Endodermal cell (in vitro differentiated cells): ENCODE measurements around the gene STON2. TPM values are rescaled to one million over a fixed set of nuclear protein-coding genes. Genes with fewer than 3 reads are reported as not detected.
A peak's percentile ranks its signal among the peaks of the same experiment; 100 is the strongest.

Experiments used
- DNase-seq: peaks from one replicate; pipeline ENCODE4 v3.0.0-alpha.2; 2017
- H3K27ac ChIP-seq: 2 replicates; pipeline ENCODE4 v1.5.1; 2013; ENCODE audit warnings: mild to moderate bottlenecking, low read depth, low read length, moderate library complexity
- H3K27me3 ChIP-seq: 2 replicates; pipeline ENCODE4 v1.6.1; 2013; ENCODE audit warnings: mild to moderate bottlenecking, low read length, moderate library complexity; ENCODE audit not compliant: insufficient read depth, control insufficient read depth, poor library complexity, severe bottlenecking
- H3K36me3 ChIP-seq: 2 replicates; pipeline ENCODE4 v1.7.0; 2013; ENCODE audit warnings: mild to moderate bottlenecking, low read length, moderate library complexity; ENCODE audit not compliant: control insufficient read depth, insufficient read depth
- H3K4me1 ChIP-seq: one replicate; pipeline ENCODE4 v1.7.0; 2013; ENCODE audit warnings: low read length; ENCODE audit not compliant: control insufficient read depth, insufficient read depth
- H3K4me3 ChIP-seq: 2 replicates; pipeline ENCODE4 v1.5.1; 2013; ENCODE audit warnings: mild to moderate bottlenecking, low read length, moderate library complexity
- H3K9ac ChIP-seq: 2 replicates; pipeline ENCODE4 v1.6.1; 2013; ENCODE audit warnings: mild to moderate bottlenecking, low read length, moderate library complexity; ENCODE audit not compliant: poor library complexity, severe bottlenecking; ENCODE audit errors: extremely low read depth
- H3K9me3 ChIP-seq: 2 replicates; pipeline ENCODE4 v1.6.1; 2013; ENCODE audit warnings: mild to moderate bottlenecking, low read length, moderate library complexity; ENCODE audit not compliant: control insufficient read depth
- H3K27ac Mint-ChIP-seq: 2 replicates; pipeline ENCODE4 v1.8.0; 2020; ENCODE audit warnings: mixed read lengths
- H3K27me3 Mint-ChIP-seq: 2 replicates; pipeline ENCODE4 v1.8.0; 2021; ENCODE audit warnings: mild to moderate bottlenecking, mixed read lengths; ENCODE audit not compliant: insufficient read depth
- H3K36me3 Mint-ChIP-seq: 2 replicates; pipeline ENCODE4 v1.8.0; 2020; ENCODE audit warnings: low read depth, mixed read lengths
- H3K4me1 Mint-ChIP-seq: 2 replicates; pipeline ENCODE4 v1.8.0; 2020; ENCODE audit warnings: mixed read lengths
- H3K4me3 Mint-ChIP-seq: 2 replicates; pipeline ENCODE4 v1.8.0; 2020; ENCODE audit warnings: mild to moderate bottlenecking, moderate library complexity, mixed read lengths
- H3K9me3 Mint-ChIP-seq: 2 replicates; pipeline ENCODE4 v1.8.0; 2020; ENCODE audit warnings: mild to moderate bottlenecking, mixed read lengths
- whole genome bisulfite sequencing, 2 experiments: methylation state at CpG; one replicate each; pipeline versions ENCODE4 v1.1.5 to v1.1.7; 2013; ENCODE audit warnings: missing lambda C conversion rate in 2 of 2, mixed read lengths in 1 of 2; ENCODE audit not compliant: insufficient coverage in 1 of 2, insufficient read length in 1 of 2; 5-methylcytosine and 5-hydroxymethylcytosine counted together
- total RNA-seq, 2 donors: library from RNA; stranded (reverse); fragmentation: NEBNext Ultra II Directional in 1 of 2; extraction: Animal tissue kit (Norgen Biotek cat#: 25700) in 1 of 2; gene quantifications; 2 replicates in 1 of 2; 3 replicates in 1 of 2; pipeline ENCODE4 v1.2.1, GENCODE V29; 2021
- TF ChIP-seq, protein P1 (sequence below): fragments of 200-600 bp; sonication (generic); conservative IDR thresholded peaks from 2 replicates; pipeline ENCODE4 v1.5.0; 2021; ENCODE audit warnings: antibody characterized with exemption, mild to moderate bottlenecking

Gene STON2
- total RNA-seq, 2 donors from 2014 or later: 37.2 to 43.9 TPM

DNA sequence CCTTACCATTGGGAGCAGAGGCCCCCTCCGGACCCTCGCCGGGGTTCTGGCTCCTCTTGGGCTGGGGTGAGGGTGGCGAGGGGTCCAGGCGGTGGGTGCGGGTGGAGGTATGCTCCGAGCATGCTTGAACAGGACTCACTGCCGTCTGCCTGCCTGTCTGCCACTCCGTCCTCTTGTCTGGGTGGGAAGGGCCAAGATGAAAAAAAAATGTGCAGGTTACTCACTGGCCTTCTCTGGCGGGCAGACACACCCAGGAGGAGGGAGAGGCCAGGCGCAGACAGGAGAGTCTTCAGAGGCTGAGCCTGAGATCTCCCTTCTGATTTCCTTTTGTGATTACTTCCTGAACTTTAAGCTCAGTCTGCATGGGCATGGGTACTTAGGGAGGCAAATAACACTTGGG lies 76.1 kb downstream of the STON2 start:
- 0 to 11% methylated on average over 2 to 11 of the region's 11 CpGs for WGBS, 2 experiments
- no peaks in the 10 kb centered on the region for H3K27me3 Mint-ChIP-seq
- no peaks in the 10 kb centered on the region for H3K27me3 ChIP-seq
- H3K9me3 ChIP-seq: peaks cover 9% of the 10 kb centered on the region
- TF ChIP-seq, protein P1, sequence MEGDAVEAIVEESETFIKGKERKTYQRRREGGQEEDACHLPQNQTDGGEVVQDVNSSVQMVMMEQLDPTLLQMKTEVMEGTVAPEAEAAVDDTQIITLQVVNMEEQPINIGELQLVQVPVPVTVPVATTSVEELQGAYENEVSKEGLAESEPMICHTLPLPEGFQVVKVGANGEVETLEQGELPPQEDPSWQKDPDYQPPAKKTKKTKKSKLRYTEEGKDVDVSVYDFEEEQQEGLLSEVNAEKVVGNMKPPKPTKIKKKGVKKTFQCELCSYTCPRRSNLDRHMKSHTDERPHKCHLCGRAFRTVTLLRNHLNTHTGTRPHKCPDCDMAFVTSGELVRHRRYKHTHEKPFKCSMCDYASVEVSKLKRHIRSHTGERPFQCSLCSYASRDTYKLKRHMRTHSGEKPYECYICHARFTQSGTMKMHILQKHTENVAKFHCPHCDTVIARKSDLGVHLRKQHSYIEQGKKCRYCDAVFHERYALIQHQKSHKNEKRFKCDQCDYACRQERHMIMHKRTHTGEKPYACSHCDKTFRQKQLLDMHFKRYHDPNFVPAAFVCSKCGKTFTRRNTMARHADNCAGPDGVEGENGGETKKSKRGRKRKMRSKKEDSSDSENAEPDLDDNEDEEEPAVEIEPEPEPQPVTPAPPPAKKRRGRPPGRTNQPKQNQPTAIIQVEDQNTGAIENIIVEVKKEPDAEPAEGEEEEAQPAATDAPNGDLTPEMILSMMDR: no peak
- H3K4me1 ChIP-seq: peaks cover 12% of the 10 kb centered on the region
- H3K4me1 Mint-ChIP-seq: peaks cover 60% of the 10 kb centered on the region
- H3K4me3 Mint-ChIP-seq: peak overlapping the region; percentile 71
- peak; percentile 88 for DNase-seq
- peak overlapping the region; percentile 87 for H3K4me3 ChIP-seq
- H3K27ac Mint-ChIP-seq: peak overlapping the region; percentile 63
- peak overlapping the region; percentile 85 for H3K27ac ChIP-seq
- H3K36me3 Mint-ChIP-seq: peaks cover 13% of the 10 kb centered on the region
- H3K36me3 ChIP-seq: no peaks in the 10 kb centered on the region
- H3K9ac ChIP-seq: peak overlapping the region; percentile 54
- peaks cover 2% of the 10 kb centered on the region for H3K9me3 Mint-ChIP-seq

DNA sequence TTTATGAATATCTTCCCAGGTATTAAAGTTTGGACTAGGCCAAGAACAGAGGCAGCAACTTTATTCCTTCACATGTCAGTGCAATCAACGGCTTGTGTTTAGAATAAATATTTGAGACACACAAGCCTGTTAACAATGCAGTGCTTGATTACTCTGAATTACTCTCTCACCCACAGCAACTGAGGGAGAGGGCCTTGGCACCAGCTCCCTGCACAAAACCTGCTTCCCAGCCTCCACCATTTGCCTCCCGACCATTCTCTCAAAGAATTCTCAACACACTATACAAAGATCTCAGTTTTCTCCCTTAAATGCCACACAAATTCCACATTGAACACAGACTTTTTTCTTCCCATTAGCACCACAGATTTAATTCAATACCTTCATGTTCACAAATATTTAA lies 77.0 kb downstream of the STON2 start:
- peak overlapping the region; percentile 87 for H3K4me3 ChIP-seq

DNA sequence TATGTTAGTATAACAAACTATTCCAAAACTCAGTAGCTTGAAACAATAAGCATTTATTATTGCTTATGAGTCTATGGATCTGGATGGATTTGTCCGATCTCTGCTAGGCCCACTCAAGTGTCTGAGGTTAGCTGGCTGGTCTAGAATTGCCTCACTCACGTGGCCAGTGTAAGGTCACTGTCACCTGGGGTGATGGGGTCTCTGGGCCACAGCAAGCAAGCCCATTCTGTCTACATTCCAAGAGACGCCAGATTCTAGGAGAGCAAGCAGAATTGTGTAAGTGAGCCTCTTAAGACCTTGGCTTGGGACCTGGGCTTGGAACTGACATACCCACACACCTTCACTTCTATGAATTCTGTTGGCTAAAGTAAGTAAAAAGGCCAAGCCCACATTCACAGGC lies 80.2 kb downstream of the STON2 start:
- Histone ChIP-seq H3K4me3 (peak overlapping the region; percentile 38), H3K36me3 (no peaks in the 10 kb centered on the region), H3K9ac (no peak overlapping the region), H3K27me3 (no peaks in the 10 kb centered on the region), H3K4me1 (peaks cover 21% of the 10 kb centered on the region), H3K27ac (no peak overlapping the region), H3K9me3 (peaks cover 19% of the 10 kb centered on the region)
- H3K4me3 Mint-ChIP-seq: no peak overlapping the region
- WGBS, 2 experiments: 94 to 100% methylated on average over 1 to 3 of the region's 3 CpGs
- peaks cover 13% of the 10 kb centered on the region for H3K9me3 Mint-ChIP-seq
- peaks cover 29% of the 10 kb centered on the region for H3K36me3 Mint-ChIP-seq
- no peaks in the 10 kb centered on the region for H3K27me3 Mint-ChIP-seq
- peaks cover 69% of the 10 kb centered on the region for H3K4me1 Mint-ChIP-seq
- TF ChIP-seq, protein P1: no peak
- H3K27ac Mint-ChIP-seq: no peak overlapping the region
- DNase-seq: peak; percentile 24

More for the DNA sequence above, 77.0 kb downstream of the STON2 start:
- peak overlapping the region; percentile 54 for H3K9ac ChIP-seq
- peak overlapping the region; percentile 85 for H3K27ac ChIP-seq
- H3K36me3 Mint-ChIP-seq: peaks cover 20% of the 10 kb centered on the region
- TF ChIP-seq, protein P1: no peak
- no peaks in the 10 kb centered on the region for H3K36me3 ChIP-seq
- peaks cover 12% of the 10 kb centered on the region for H3K4me1 ChIP-seq
- H3K27ac Mint-ChIP-seq: peak overlapping the region; percentile 63
- WGBS, 2 experiments: 65 to 82% methylated on average over 2 of the region's 2 CpGs
- no peaks in the 10 kb centered on the region for H3K27me3 Mint-ChIP-seq
- peak; percentile 35 for DNase-seq
- H3K27me3 ChIP-seq: no peaks in the 10 kb centered on the region
- H3K4me3 Mint-ChIP-seq: peak overlapping the region; percentile 71
- peaks cover 2% of the 10 kb centered on the region for H3K9me3 Mint-ChIP-seq
- H3K4me1 Mint-ChIP-seq: peaks cover 60% of the 10 kb centered on the region
- H3K9me3 ChIP-seq: peaks cover 9% of the 10 kb centered on the region
